Measurements from ENCODE around the gene MAPRE2.

DNA sequence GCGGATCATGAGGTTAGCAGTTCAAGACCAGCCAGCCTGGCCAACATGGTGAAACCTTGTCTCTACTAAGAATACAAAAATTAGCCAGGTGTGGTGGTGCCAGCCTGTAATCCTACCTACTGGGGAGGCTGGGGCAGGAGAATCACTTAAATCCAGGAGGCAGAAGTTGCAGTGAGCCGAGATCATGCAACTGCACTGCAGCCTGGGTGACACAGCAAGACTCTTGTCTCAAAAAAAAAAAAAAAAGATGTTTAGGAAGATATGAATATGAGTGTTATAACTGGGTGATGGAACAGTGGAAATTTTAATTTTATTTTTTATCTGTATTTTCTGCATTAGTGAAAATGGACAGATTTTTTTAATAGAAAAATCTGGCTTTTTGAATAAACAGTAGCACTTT is 14.5 kb downstream of the MAPRE2 start:
- no peak for TF ChIP-seq GATA2 (IDR thresholded peaks at IDR 0.05; ENCODE audit: low read depth, low read length)
- no peak for TF ChIP-seq GATA3 (IDR thresholded peaks at IDR 0.05; ENCODE audit: low read depth, low read length)
